Choroid plexus epithelial cell (primary cell): ENCODE results near the gene B4GALNT2.

Experiments used
- DNase-seq: peaks from one replicate; pipeline ENCODE4 v3.0.0-alpha.2; 2010; ENCODE audit warnings: low read depth
- H3K4me3 ChIP-seq: 2 replicates; pipeline ENCODE4 v1.5.1; 2011; ENCODE audit warnings: low read depth, mild to moderate bottlenecking, control low read depth, low read length, moderate library complexity
- TF ChIP-seq, protein P1 (sequence below): conservative IDR thresholded peaks from 2 replicates; pipeline ENCODE4 v1.5.1; 2011; ENCODE audit warnings: low read depth, mild to moderate bottlenecking, control low read depth, inconsistent platforms, low read length, moderate library complexity

Gene B4GALNT2

DNA sequence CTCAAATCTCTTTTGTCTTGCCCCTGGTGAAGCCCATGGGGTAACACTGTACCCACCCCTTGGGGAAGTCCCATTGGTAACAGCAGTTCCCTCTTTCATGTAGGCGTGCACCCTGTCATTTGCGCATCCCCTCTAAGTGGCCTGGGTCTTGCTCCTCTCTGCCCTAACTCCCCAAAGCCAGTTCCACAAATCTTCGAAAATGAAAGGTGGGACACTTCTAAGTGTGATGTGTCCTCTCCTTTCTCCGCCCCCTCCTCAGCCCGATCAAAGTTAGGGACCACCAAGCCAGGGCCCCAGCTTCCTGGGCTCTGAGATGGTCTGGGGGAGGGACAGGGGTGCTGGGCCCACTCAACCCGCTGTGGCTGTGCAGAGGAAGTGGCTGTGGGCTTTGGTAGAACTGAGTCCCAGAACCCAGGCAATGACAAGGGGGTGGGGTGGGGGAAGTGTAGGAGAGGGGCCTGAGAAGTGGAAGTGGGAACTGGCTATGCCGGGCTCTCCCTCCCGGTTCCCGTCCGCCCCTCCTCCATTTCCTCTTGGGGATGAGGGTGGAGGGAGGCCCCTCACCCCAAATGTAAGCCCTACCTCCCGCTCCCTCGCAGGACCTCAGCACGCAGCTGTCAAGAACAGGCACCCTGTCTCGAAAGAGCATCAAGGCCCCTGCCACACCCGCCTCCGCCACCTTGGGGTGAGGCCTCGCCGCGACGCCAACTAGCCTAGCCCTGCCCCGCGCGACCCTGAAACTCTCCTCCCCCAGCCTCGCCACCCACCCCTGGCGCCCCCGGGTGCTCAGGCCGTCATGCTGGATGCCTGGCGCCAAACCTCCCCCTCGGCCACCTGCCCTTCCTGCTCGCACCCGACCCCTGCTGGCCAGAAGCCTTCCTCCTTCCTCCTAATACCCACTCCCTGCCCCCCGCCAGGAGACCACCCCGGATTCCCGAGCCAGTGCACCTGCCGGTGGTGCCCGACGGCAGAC is 86.7 kb downstream of the B4GALNT2 start:
- TF ChIP-seq, protein P1, sequence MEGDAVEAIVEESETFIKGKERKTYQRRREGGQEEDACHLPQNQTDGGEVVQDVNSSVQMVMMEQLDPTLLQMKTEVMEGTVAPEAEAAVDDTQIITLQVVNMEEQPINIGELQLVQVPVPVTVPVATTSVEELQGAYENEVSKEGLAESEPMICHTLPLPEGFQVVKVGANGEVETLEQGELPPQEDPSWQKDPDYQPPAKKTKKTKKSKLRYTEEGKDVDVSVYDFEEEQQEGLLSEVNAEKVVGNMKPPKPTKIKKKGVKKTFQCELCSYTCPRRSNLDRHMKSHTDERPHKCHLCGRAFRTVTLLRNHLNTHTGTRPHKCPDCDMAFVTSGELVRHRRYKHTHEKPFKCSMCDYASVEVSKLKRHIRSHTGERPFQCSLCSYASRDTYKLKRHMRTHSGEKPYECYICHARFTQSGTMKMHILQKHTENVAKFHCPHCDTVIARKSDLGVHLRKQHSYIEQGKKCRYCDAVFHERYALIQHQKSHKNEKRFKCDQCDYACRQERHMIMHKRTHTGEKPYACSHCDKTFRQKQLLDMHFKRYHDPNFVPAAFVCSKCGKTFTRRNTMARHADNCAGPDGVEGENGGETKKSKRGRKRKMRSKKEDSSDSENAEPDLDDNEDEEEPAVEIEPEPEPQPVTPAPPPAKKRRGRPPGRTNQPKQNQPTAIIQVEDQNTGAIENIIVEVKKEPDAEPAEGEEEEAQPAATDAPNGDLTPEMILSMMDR: peak; percentile 43
- DNase-seq: no peak
- H3K4me3 ChIP-seq: no peak overlapping the region

- DNase-seq: no peak
- TF ChIP-seq, protein P1: no peak
- H3K4me3 ChIP-seq: no peak overlapping the region
These were observed 87.4 kb downstream of the B4GALNT2 start for GRCh38 chr17:49219987-49220386.

DNA sequence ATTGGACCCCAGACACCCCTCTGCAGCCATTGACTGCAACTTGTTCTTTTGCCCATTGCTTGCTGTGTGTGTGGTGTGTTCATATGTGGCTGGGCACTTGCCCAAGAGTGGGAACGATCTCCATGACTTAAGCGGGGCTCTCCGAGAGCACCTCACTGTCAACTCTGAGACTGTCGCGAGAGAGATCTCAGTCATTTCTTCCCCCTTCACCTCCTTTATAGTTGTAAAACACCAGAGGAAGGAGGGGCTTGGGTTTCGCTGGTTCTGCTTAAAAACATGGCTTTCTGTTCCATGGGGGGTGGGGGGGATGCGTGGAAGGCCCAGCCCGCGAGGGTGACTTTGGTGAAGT is 90.6 kb downstream of the B4GALNT2 start:
- H3K4me3 ChIP-seq: no peak overlapping the region
- TF ChIP-seq, protein P1: no peak
- no peak for DNase-seq

- no peak overlapping the region for H3K4me3 ChIP-seq
- TF ChIP-seq, protein P1: peak; percentile 90
- peak; percentile 45 for DNase-seq
These were observed 91.1 kb downstream of the B4GALNT2 start for GRCh38 chr17:49223517-49224197.

DNA sequence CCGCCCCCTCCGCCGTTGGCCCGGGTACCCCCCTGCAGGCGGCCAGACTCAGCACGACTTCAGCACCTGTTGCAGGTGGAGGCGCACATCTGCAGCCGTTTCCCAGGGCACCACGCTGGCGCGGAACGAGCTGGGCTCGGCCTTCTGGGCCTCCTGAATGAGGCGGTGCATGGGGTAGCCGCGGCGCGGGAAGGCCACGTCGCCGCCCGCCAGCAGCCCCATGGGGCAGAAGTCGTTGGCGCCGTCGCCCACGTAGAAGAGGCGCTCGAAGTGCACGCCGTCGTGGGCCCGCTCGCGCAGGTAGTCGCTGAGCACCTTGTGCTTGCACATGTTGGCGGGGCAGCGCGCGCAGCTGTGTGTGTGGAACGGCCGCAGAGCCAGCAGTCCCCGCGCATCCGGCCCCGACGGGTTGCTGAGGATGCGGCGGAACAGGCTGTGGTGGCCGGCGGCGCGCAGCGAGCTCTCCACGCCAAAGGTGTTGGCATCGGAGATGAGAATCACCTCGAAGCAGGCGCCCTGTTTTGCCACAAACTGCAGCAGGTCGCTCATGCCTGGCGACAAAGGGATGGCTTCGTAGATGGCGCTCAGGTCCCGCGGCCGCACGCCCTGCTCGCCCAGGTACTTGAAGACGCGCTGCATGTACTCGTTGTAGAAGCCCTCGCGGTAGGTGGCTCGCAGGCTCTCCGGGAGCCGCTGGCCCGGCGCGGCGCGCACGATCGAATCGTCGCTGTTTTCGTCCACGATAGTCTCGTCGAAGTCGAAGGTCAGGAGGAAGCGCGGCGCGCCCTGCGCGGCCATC is 91.8 kb downstream of the B4GALNT2 start:
- TF ChIP-seq, protein P1: no peak
- no peak overlapping the region for H3K4me3 ChIP-seq
- DNase-seq: no peak

GRCh38 chr17:49224997-49225337 is 92.4 kb downstream of the B4GALNT2 start:
- no peak overlapping the region for H3K4me3 ChIP-seq
- TF ChIP-seq, protein P1: no peak
- no peak for DNase-seq
